Tibial nerve (tissue), 4 donors: ENCODE data around the gene MPPED1.

Experiments
- CTCF ChIP-seq, 5 experiments: fragments of 200-600 bp in 3 of 5; fragments of 450-650 bp in 2 of 5; sonication (generic) in 3 of 5; IDR thresholded peaks; one replicate each; pipeline ENCODE4 v1.5.1; 2016 to 2019; ENCODE audit warnings: antibody characterized with exemption in 5 of 5, mild to moderate bottlenecking in 3 of 5, moderate library complexity in 2 of 5
- EP300 ChIP-seq, 2 donors: sonication (generic); formaldehyde crosslinking; IDR thresholded peaks; one replicate each; pipeline ENCODE4 v1.6.1; 2017; ENCODE audit warnings: antibody characterized with exemption in 2 of 2, mild to moderate bottlenecking in 1 of 2
- POLR2A ChIP-seq, 2 donors: fragments of 450-650 bp; IDR thresholded peaks; one replicate each; pipeline ENCODE4 v1.6.1; 2017; ENCODE audit warnings: antibody characterized with exemption in 2 of 2, mild to moderate bottlenecking in 2 of 2, moderate library complexity in 2 of 2

- no peak for TF ChIP-seq CTCF (IDR thresholded peaks at IDR 0.05)
- no peak for TF ChIP-seq EP300 (IDR thresholded peaks at IDR 0.05)
- TF ChIP-seq POLR2A (IDR thresholded peaks at IDR 0.05), result no peak
These were observed 96.7 kb downstream of the MPPED1 start for GRCh38 chr22:43508489-43508888.
